Cardiac fibroblast (primary cell): ENCODE results near the gene SLC25A27.
A peak's percentile ranks its signal among the peaks of the same experiment; 100 is the strongest.

Source experiments
- DNase-seq, 2 donors: peaks; one replicate each; pipeline versions ENCODE4 v3.0.0 to v3.0.0-alpha.2; 2010; ENCODE audit warnings: low read depth in 2 of 2
- H3K4me3 ChIP-seq, 2 donors: replicated peaks in 1 of 2; 1 replicate in 1 of 2; 2 replicates in 1 of 2; pipeline ENCODE4 v1.5.1; 2011; ENCODE audit warnings: low read depth in 2 of 2, low read length in 2 of 2, mild to moderate bottlenecking in 2 of 2, moderate library complexity in 1 of 2
- TF ChIP-seq, protein P1 (sequence below): IDR thresholded peaks from one replicate; pipeline ENCODE4 v1.5.1; 2011; ENCODE audit warnings: low read depth, mild to moderate bottlenecking, low read length, inconsistent platforms

SLC25A27 gene

DNA sequence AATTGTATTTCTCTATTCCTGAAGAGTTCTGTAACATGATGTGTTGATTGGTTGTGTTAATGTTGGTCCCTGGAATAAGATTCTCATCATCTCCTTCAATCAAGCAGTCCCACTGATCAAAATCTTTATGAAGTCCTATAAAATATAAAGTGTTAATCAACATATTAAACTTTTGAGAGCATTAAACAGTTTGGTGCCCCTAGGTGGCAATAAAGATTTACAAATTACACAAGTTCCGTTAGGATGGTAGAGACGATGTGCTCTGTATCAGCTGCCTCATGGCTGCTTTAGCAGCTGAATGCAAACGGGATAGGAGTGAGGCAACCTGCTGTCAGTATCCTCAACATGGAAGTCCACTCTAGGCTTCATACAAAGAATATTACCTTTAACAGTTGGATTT is 51.8 kb downstream of the SLC25A27 start:
- TF ChIP-seq, protein P1, sequence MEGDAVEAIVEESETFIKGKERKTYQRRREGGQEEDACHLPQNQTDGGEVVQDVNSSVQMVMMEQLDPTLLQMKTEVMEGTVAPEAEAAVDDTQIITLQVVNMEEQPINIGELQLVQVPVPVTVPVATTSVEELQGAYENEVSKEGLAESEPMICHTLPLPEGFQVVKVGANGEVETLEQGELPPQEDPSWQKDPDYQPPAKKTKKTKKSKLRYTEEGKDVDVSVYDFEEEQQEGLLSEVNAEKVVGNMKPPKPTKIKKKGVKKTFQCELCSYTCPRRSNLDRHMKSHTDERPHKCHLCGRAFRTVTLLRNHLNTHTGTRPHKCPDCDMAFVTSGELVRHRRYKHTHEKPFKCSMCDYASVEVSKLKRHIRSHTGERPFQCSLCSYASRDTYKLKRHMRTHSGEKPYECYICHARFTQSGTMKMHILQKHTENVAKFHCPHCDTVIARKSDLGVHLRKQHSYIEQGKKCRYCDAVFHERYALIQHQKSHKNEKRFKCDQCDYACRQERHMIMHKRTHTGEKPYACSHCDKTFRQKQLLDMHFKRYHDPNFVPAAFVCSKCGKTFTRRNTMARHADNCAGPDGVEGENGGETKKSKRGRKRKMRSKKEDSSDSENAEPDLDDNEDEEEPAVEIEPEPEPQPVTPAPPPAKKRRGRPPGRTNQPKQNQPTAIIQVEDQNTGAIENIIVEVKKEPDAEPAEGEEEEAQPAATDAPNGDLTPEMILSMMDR, result no peak
- peak; percentile 43 to 57 for DNase-seq
- H3K4me3 ChIP-seq, result no peak overlapping the region

GRCh38 chr6:46706464-46706863 is 53.7 kb downstream of the SLC25A27 start:
- DNase-seq, result no peak
- no peak overlapping the region for H3K4me3 ChIP-seq
- TF ChIP-seq, protein P1, result no peak

- H3K4me3 ChIP-seq, result no peak overlapping the region
- TF ChIP-seq, protein P1, result no peak
- no peak for DNase-seq
These were observed 58.7 kb downstream of the SLC25A27 start for GRCh38 chr6:46711491-46711890.

GRCh38 chr6:46715141-46715540 is 62.4 kb downstream of the SLC25A27 start:
- peak in 1 of 2 donors; percentile 17 for DNase-seq
- TF ChIP-seq, protein P1, result no peak
- H3K4me3 ChIP-seq, result no peak overlapping the region

DNA sequence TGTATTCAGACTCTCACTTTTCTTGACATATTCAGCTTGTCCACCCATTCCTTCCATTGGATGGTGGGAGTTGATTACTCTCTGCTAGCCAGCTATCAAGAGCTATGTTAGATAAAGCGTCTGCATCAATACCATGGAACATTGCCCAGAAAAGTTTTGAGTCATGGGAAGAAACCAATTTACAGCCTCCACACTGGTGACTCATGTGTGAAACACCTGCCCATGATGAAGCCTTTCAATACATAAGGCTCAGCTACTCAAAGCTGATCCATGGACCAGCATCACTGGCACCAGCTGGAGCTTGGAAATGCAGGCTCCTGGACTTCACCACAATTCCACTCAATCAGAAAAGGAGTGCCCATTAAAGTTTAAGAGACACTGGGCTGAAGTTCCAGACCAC is 66.3 kb downstream of the SLC25A27 start:
- no peak overlapping the region for H3K4me3 ChIP-seq
- peak; percentile 14 to 41 for DNase-seq
- TF ChIP-seq, protein P1, result no peak

DNA sequence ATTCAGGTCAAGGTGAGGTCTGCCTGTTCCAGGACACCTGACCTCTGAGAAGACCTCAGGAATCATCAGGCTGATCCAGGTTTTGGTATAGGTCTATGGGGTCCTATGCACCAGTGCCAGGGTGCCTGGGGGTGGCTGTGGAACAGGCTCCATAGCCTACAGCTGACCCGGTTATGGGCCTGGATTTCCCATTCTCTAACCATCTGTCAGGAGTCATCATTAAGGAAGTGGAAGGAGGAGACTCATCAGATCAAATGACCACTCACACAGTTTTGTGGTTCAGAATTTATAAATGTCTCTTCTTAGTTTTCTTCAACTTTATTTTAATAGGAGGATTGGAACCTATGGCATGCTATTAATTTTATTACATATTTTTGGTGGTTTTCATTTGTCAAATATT is 67.6 kb downstream of the SLC25A27 start:
- TF ChIP-seq, protein P1, result no peak
- H3K4me3 ChIP-seq, result no peak overlapping the region
- no peak for DNase-seq
